Caki2 (cell line): ENCODE results near the gene TACC3. TPM values are rescaled to one million over a fixed set of nuclear protein-coding genes. Genes with fewer than 3 reads are reported as not detected.

Experiments
- DNase-seq: peaks from one replicate; pipeline ENCODE4 v3.0.0-alpha.2; 2015; ENCODE audit warnings: low read depth
- in situ Hi-C: cut with HindIII; loops from 2 replicates; pipeline ENCODE4 v1.10.0; 2016; ENCODE audit warnings: low sequenced_read_pairs, low pct_unique_long_range_greater_than_20kb, mixed read lengths
- total RNA-seq: library from RNA; depleted of rRNA; stranded (reverse); fragments of >200 nt; shearing (Covaris generic); gene quantifications from 2 replicates; pipeline ENCODE4 v1.2.3, GENCODE V29; 2014; ENCODE audit warnings: low replicate concordance

TACC3 gene
- total RNA-seq, 1 experiment from 2014 or later, result 111 TPM

DNA sequence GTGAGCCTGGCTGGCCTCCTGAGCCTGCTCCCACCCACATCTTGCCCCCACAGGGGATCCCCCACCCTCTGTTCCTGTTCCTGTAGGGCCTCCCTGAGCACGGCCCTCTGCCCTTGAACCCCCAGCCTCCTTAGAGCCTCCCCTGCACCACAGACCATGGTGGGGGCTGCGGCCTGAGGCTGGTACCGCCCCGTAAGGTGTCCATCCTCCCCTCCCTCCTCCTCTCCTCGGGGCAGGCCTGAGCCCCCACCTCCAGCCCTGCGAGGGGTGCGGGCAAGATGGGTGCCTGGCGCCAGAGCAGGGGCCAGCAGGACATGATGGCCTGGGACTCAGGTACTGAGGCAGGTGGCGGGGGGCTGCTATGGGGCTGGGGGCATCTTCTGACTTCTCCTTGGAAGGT is 43.3 kb downstream of the TACC3 start:
- DNase-seq, result no peak
- in situ Hi-C loops, result no loop called here

GRCh38 chr4:1765409-1766072 is 44.2 kb downstream of the TACC3 start:
- in situ Hi-C loops, result no loop called here
- DNase-seq, result no peak

DNA sequence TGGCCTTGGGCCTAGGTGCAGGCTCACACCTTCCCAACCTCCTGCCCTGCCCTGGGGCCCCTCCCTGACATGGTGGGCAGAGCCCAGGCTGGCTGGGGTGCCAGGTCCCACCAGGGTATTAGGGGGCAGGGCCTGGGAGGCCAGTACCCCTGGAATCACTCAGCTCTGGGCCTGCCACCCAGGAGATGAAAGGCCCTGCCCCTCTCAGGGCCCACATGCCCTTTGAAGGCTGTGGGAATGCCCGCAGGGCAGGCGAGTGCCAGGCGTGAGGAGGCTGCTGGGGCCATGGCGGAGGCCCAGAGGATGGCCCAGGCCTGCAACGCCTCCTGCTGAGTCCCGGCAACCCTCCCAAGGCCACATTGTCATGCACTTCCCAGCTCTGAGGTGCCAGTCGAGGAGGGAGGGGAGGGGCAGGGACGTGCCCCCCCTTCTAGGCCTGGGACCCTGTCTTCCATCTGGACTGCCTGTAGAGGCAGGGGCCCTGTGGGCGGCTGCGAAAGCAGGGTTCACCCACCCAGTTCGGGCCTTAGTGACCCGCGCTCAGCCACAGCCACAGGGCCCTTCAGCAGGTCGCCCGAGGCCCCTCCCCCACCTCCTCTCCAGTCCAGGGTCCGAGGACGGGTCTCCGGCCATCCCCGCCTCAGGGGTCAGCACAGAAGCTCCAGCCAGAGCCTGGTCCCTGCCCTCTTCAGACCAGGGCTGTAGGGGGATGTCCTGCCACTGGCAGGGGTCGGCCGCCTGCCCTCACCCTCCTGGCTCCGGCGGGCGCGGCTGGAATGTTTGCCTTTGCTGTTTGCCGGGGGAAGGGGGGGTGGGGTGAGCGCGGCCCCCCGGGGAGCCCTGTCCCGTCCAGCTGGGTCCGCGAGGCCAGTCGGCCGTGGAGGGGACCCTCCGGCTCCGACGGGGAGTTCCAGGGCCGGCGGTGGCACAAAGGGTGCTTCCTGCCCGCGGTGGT is 45.1 kb downstream of the TACC3 start:
- in situ Hi-C loops, result no loop called here
- DNase-seq, result peak; percentile 18

- in situ Hi-C loops, result no loop called here
- DNase-seq, result peak; percentile 12
These were observed 45.9 kb downstream of the TACC3 start for GRCh38 chr4:1767061-1767769.

GRCh38 chr4:1767770-1768366 is 46.5 kb downstream of the TACC3 start:
- no peak for DNase-seq
- in situ Hi-C loops, result no loop called here

DNA sequence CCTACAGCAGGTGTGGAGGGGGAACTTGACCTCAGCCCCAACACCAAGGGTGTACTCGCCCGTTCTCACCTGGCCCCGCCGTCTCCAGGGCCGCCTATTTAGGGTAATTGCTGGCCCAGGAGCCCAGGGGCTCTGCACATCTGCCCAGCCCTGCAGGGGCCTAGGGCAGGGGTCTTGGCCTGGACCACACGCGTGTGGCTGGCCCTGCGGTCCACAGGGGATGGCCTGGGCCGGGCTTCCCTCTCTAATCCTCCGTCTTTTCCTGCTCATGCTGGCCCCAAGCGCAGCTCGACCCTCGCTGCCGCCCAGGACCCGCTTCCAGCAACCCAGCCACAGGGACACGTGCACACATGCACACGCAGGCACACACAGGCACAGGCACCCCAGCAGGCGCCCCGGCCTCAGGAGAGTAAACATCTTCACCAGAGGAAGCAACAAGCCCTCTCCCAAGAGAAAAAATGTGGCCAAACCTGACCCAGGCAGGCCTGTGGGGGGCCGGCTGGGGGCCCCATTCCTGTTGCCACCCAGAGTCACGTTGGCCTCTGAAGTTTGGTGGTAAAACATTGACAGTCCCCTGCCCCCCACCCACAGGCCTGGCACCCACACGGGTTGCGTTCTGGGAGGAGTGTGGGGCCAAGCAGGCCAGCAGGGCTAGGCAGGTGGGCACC is 47.2 kb downstream of the TACC3 start:
- DNase-seq, result no peak
- in situ Hi-C loops, result no loop called here

GRCh38 chr4:1769692-1770091 is 48.4 kb downstream of the TACC3 start:
- no peak for DNase-seq
- in situ Hi-C loops, result no loop called here

GRCh38 chr4:1770245-1770644 is 48.9 kb downstream of the TACC3 start:
- no peak for DNase-seq
- in situ Hi-C loops, result no loop called here

DNA sequence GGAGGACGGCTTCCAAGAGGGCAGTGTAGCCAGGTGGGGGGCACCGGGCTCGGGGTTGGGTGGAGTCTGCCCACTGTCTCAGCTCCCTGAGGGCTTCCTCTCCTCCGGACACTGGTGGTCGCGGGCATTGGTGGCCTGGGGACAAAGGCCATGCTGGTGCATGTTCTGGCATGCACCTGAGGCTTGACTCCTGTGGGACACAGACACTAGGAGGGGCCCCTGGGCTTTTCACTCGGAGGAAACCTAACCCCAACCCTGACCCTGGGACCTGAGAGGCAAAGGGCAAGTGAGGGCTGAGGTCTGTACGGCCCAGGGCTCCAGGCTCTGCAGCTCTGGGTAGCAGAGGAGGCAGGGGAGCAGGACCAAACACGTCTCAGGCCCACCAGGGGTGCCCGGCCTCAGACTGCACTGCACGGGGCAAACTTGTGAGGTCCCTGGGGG is 49.5 kb downstream of the TACC3 start:
- in situ Hi-C loops, result no loop called here
- no peak for DNase-seq

DNA sequence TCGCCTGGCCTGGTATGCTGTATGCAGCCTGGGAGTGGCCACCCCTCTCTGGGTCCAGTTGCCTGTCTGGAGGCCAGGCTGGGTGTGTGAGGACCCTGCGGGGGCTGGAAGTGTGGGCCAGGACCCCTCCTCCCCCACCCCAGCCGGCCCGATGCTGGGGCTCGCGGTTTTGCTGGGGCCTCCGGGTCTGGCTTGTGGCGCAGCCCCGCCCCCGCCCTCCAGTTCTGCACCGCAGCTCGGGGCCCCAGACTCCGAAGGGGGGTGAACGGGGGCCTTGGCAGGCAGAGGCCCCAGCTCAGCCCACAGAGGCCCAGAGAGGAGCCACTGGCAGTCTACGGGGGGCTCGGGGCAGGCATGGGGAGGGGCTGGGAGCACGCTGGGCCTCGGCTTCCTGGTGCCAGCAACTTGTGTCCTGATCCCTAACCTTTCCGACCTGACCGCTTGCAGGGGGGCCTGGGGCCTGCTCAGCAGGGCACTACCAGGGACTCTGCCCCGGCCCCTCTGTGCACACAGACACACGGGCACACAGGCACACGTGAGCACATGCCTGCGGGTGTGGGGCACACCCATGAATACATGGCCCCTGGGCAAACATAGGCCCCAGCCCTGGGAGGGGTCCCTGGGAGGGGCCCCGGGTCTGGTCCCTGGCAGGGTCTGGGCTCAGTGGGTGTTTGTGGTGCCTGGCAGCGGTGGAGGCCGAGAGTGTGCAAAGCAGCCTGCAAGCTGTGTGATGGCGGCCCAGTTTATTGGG is 50.4 kb downstream of the TACC3 start:
- no peak for DNase-seq
- in situ Hi-C loops, result no loop called here

DNA sequence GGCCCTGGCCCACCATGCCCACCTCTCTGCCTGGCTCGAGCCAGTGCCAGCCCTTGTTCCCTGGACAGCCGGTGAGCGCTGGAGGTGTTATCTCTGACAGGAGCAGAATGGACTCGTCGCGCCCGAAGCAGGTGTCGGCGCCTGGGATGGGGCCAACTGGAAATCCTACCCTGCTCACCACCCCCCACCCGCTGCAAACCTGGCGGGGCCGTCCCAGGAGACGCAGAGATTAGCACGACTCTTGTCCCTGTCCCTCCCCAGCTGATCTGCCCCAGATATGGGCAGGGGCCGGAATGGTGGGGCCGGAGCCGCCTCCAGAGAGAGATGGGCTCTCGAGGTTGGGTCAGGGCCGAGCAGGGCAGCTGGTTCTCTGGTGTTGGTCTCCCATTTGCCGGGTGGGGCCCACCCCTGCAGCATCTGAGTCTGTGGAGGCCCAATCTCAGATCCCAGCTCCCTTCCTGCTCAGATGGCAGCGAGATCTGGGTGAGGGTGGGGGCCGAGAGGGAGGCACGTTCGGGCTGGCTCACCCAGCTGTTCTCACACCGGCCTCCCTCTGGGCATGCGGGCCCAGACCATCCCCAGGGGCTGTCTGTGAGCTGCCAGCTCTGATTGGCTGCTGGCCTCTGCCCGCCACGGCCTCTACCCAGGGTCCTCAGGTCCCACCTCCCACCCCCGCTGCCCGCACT is 51.7 kb downstream of the TACC3 start:
- DNase-seq, result no peak
- in situ Hi-C loops, result no loop called here

GRCh38 chr4:1773754-1774153 is 52.4 kb downstream of the TACC3 start:
- DNase-seq, result no peak
- in situ Hi-C loops, result no loop called here

DNA sequence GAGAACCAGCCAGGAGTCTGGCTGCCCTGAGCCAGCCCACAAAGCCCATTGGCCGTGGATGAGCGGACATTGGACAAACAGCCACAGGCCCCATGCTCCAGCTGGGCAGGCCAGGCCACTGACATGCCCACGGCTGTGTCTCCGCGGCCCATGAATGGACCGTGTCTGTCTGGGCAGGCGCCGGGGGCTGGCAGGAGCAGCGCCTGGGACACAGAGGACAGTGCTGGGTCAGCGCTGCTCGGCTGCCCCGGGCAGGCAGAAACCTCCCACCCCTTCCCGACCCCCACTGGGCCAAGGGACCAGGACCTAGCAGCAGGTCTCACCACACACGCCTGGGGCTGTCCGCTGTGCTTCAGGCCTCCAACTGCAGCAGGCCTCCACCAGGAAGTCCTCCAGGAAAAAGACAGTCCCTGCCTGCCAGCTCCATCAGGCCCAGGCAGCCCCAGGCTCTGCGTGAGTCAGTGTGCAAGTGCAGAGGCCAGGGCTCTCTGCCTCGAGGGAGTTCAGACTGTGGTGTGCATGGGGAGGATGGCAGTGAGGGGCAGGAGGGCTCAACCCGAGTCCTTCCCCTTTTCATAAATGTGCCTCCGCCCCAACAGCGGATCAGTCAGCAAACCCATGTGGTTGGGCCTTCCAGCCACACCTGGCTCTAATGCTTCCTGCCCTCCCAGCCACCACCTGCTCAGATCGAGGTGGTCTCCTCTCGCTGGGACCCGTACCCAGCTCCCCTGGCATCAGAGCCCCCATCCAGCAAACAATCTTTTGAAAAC is 54.6 kb downstream of the TACC3 start:
- peak; percentile 53 for DNase-seq
- in situ Hi-C loops, result no loop called here

- in situ Hi-C loops, result no loop called here
- no peak for DNase-seq
These were observed 55.3 kb downstream of the TACC3 start for GRCh38 chr4:1776521-1777161.

DNA sequence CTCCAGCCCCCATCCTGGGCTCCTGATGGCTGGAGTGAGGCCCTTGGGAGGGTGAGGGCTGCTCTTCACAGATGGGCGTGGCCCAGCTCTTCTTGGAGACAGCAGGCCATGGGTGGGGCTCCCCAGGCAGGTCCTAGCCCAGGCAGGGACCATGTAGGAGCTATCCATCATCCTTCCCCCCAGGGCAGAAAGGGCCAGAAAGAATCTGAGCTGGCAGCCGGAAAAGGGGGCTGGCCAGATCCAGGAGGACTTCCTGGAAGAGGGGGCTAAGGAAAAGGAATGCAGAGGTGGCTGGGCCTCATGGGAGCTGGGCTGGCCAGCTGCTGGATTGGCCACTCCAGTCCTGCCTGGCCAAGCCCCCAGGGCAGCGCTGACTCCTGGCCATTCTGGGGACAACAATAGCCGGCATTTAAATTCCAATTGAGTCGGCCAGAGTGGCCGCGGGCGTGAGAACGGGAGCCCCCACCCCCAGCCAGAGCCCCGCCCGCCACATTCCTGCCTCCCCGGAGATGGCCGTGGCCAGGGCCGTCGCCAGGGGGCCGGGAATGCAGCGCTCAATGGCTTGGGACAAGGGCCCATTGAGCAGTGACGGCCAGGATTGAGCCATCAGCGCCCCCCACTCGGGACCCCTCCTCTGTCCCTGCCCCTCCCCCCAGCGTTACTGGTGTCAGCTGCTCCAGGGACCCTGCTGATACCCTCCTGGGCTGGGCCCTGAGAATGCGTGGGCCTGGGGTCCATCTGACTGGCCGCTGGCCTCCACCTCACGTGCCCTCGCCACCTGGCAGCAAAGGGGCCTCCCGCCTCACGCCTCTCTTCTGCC is 56.7 kb downstream of the TACC3 start:
- DNase-seq, result peak; percentile 53
- in situ Hi-C loops, result no loop called here
